BJ (cell line): ENCODE data around the gene FXYD1. TPM values are rescaled to one million over a fixed set of nuclear protein-coding genes. Genes with fewer than 3 reads are reported as not detected.

ENCODE experiments used
- CTCF ChIA-PET: fragments of 350-600 bp; formaldehyde crosslinking; extraction: SDS; loops from one replicate; lab custom pipeline; 2021; ENCODE audit warnings: antibody characterized with exemption, inconsistent platforms; lab: Yijun Ruan, JAX
- POLR2A ChIA-PET: fragments of 300-600 bp; sonication (Branson Sonifier 250); formaldehyde crosslinking; extraction: SDS; loops from one replicate; lab custom pipeline; 2021; ENCODE audit warnings: antibody characterized with exemption; lab: Charles Lee
- DNase-seq: peaks from one replicate; pipeline ENCODE4 v3.0.0-alpha.2; 2011; ENCODE audit warnings: low read depth
- H3K27me3 ChIP-seq: 2 replicates; pipeline ENCODE4 v1.6.0; 2011; ENCODE audit warnings: low read length; ENCODE audit not compliant: control insufficient read depth, insufficient read depth
- H3K36me3 ChIP-seq: 2 replicates; pipeline ENCODE4 v1.5.1; 2011; ENCODE audit warnings: low read length; ENCODE audit not compliant: control insufficient read depth, insufficient read depth
- H3K4me3 ChIP-seq: 2 replicates; pipeline ENCODE4 v1.5.1; 2011; ENCODE audit warnings: low read depth, mild to moderate bottlenecking, control low read depth, low read length
- polyA plus RNA-seq: library from polyadenylated mRNA; depleted of rRNA; stranded (reverse); fragments of >200 nt; gene quantifications from 2 replicates; pipeline ENCODE4 v1.2.3, GENCODE V29; 2011
- TF ChIP-seq, protein P1 (sequence below): IDR thresholded peaks from 2 replicates; pipeline ENCODE4 v1.5.1; 2011; ENCODE audit warnings: low read depth, mild to moderate bottlenecking, control low read depth, inconsistent platforms, low read length, moderate library complexity; ENCODE audit not compliant: insufficient read depth

Gene FXYD1
- polyA plus RNA-seq, 1 experiment, result 4.0 TPM

DNA sequence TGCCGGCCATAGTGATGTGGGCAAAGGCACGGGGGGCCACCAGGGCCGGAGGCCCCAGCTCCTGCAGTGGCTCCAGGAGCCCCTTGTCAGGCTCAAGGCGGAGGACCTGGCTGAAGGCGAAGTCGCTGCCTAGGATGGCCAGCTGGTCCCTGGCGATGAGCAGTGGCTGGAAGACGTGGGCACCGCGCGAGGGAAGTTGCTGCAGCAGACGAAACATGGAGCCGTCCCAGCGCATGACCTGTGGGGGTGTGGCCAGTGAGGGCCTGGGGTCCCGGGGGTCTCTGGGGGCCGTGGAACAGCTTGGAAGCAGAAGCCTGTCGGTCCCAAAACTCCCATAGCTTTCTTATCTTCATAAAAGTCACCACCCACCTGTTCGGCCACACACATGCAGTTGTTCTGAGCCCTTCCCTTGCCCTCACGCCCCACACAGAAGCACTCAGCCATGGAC lies 13.3 kb upstream of the FXYD1 start:
- H3K4me3 ChIP-seq, result no peak overlapping the region
- H3K27me3 ChIP-seq, result peaks cover under 1% of the 10 kb centered on the region; the same call in 1 of the 2 replicates
- no peaks in the 10 kb centered on the region for H3K36me3 ChIP-seq
- POLR2A ChIA-PET, result no interaction called here
- no peak for DNase-seq
- TF ChIP-seq, protein P1, sequence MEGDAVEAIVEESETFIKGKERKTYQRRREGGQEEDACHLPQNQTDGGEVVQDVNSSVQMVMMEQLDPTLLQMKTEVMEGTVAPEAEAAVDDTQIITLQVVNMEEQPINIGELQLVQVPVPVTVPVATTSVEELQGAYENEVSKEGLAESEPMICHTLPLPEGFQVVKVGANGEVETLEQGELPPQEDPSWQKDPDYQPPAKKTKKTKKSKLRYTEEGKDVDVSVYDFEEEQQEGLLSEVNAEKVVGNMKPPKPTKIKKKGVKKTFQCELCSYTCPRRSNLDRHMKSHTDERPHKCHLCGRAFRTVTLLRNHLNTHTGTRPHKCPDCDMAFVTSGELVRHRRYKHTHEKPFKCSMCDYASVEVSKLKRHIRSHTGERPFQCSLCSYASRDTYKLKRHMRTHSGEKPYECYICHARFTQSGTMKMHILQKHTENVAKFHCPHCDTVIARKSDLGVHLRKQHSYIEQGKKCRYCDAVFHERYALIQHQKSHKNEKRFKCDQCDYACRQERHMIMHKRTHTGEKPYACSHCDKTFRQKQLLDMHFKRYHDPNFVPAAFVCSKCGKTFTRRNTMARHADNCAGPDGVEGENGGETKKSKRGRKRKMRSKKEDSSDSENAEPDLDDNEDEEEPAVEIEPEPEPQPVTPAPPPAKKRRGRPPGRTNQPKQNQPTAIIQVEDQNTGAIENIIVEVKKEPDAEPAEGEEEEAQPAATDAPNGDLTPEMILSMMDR, result no peak
- CTCF ChIA-PET, result interaction anchor here (0.8 to 1.8 kb wide), 9 partner anchors 9 to 145 kb away, joined by 3 to 26 read pairs (median 3); partner anchors contain the start of gene LGI4

DNA sequence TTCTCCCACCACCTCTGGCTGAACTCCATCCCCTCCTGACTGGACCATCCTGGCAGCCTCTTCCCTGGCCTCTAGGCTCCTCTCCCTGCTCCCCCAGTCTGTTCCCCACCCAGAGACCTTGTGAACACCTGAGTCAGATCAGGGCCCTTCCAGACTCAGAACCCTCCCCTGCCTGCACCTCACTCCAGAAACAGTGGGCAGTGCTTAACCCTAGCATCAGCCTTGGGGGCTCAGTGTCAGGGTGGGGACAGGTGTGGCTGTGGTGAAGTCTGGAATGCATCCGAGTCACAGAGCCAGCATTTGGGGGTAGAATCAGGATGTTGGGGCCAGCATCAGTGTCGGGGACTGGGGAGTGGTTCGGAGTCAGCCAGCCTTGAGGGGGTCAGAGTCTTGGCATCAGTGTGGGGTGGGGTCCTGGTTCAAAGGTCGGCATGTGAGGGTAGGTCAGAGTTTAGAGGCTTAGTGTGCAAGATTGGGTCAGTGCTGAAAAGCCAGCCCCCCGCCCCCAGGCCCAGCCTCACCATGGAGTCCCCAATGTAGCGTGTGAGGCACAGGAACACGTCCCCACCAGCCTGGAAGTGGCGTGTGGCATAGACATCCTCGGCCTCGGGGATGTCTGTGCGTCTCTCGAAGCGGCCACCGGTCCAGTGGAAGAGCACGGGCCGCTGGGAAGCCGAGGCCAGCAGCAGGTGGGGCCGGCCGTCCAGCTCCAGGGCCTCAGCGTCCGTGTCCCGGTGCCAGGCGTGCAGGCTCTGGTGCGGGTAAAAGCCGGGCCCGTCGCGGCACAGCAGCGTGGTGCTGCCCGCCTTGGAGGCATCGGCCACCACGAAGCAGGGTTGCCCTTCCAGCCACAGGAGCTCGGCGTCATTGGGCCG lies 12.6 kb upstream of the FXYD1 start:
- no peak for DNase-seq
- CTCF ChIA-PET, result interaction anchor here (0.9 to 2.6 kb wide), 6 partner anchors 9 to 44 kb away, joined by 3 to 26 read pairs (median 5); partner anchors contain the start of gene LGI4
- H3K36me3 ChIP-seq, result no peaks in the 10 kb centered on the region
- H3K4me3 ChIP-seq, result no peak overlapping the region
- peaks cover 4% of the 10 kb centered on the region for H3K27me3 ChIP-seq
- POLR2A ChIA-PET, result no interaction called here
- TF ChIP-seq, protein P1, result no peak

DNA sequence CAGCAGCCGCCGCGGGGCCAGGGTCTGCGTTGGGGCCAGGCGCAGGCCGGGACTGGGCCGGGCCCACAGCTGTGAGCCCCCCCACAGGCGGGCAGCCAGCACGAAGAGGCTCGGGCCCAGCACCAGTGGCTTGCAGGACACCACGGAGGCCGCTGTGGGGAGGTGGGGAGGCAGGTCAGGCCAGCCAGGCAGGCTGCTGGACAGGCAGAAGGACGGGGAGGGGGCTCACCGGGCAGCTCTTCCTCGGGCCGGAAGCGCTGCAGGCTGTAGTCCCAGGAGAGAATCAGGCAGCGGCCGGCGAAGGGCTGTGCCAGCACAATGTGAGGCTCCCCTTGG lies 12.0 kb upstream of the FXYD1 start:
- POLR2A ChIA-PET, result no interaction called here
- TF ChIP-seq, protein P1, result no peak
- CTCF ChIA-PET, result interaction anchor here (1.3 to 2.6 kb wide), 4 partner anchors 9 to 15 kb away, joined by 3 to 25 read pairs (median 5); partner anchors contain the start of gene LGI4

DNA sequence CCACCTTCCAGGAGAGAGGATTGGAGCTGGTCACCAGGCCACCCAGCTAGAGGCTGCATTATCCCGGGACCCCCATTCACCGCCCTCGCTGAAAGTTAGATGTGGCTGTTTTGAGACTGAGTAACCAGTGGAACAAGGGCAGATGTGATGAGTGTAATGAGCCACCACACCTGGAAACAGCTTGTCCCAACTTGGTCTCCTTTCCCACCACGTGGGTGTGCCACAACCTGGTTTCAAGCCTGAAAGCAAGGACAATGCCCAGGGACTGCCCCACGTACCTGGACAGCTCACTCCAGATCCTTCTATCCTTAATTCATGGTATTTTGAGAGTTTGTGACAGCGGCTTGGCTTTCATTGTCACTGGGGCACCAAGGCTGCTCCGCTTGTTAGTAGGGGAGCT lies 10.8 kb upstream of the FXYD1 start:
- POLR2A ChIA-PET, result interaction anchor here (0.6 kb wide), 1 partner anchor 84 kb away, joined by 4 read pairs; no protein-coding TSS in a partner anchor

More for the DNA sequence above, 12.0 kb upstream of the FXYD1 start:
- Histone ChIP-seq H3K27me3 (peaks cover 4% of the 10 kb centered on the region), H3K36me3 (no peaks in the 10 kb centered on the region), H3K4me3 (no peak overlapping the region)
- no peak for DNase-seq

More for the DNA sequence above, 10.8 kb upstream of the FXYD1 start:
- no peak overlapping the region for H3K4me3 ChIP-seq
- no peaks in the 10 kb centered on the region for H3K36me3 ChIP-seq
- H3K27me3 ChIP-seq, result peaks cover 4% of the 10 kb centered on the region
- no peak for DNase-seq
- CTCF ChIA-PET, result interaction anchor here (0.7 to 2.6 kb wide), 5 partner anchors 8 to 14 kb away, joined by 3 to 25 read pairs (median 6); partner anchors contain the start of gene LGI4
- TF ChIP-seq, protein P1, result no peak
